Tibial artery (tissue), 4 donors: Measurements from ENCODE around the gene WNT10A.
A peak's percentile ranks its signal among the peaks of the same experiment; 100 is the strongest.

ENCODE experiments used
- DNase-seq, 2 donors: peaks; one replicate each; pipeline ENCODE4 v3.0.0-alpha.2; 2019
- H3K27ac ChIP-seq, 2 donors: fragments of 200-600 bp; sonication (generic) in 1 of 2; 1 replicate in 1 of 2; 2 replicates in 1 of 2; pipeline ENCODE4 v1.5.1; 2018 to 2019; ENCODE audit warnings: mild to moderate bottlenecking in 1 of 2
- H3K27me3 ChIP-seq, 2 donors: fragments of 200-600 bp; sonication (generic) in 1 of 2; one replicate each; pipeline versions ENCODE4 v1.5.1 to v1.6.0; 2016 to 2019
- H3K36me3 ChIP-seq, 3 donors: fragments of 200-600 bp; sonication (generic) in 2 of 3; one replicate each; pipeline ENCODE4 v1.5.1; 2016 to 2019; ENCODE audit warnings: mild to moderate bottlenecking in 2 of 3
- H3K4me1 ChIP-seq, 4 donors: fragments of 200-600 bp; sonication (generic) in 2 of 4; 1 replicate in 3 of 4; 2 replicates in 1 of 4; pipeline ENCODE4 v1.5.1; 2016 to 2019
- H3K4me3 ChIP-seq, 2 donors: fragments of 200-600 bp; sonication (generic) in 1 of 2; 1 replicate in 1 of 2; 2 replicates in 1 of 2; pipeline ENCODE4 v1.5.1; 2018 to 2019; ENCODE audit warnings: mild to moderate bottlenecking in 2 of 2
- H3K9me3 ChIP-seq, 3 donors: fragments of 200-600 bp; sonication (generic) in 1 of 3; one replicate each; pipeline ENCODE4 v1.5.1; 2016 to 2019
- intact Hi-C: fragments of 100-400 bp; cut with DNase I; formaldehyde crosslinking; loops from one replicate; pipeline ENCODE4 v1.15.0; 2023; ENCODE audit warnings: low total_unique reads
- TF ChIP-seq, protein P1 (sequence below), 2 experiments: fragments of 200-600 bp in 1 of 2; fragments of 450-650 bp in 1 of 2; IDR thresholded peaks; one replicate each; pipeline ENCODE4 v1.5.1; 2017 to 2019; ENCODE audit warnings: antibody characterized with exemption in 2 of 2, mild to moderate bottlenecking in 1 of 2, moderate library complexity in 1 of 2

The WNT10A gene

DNA sequence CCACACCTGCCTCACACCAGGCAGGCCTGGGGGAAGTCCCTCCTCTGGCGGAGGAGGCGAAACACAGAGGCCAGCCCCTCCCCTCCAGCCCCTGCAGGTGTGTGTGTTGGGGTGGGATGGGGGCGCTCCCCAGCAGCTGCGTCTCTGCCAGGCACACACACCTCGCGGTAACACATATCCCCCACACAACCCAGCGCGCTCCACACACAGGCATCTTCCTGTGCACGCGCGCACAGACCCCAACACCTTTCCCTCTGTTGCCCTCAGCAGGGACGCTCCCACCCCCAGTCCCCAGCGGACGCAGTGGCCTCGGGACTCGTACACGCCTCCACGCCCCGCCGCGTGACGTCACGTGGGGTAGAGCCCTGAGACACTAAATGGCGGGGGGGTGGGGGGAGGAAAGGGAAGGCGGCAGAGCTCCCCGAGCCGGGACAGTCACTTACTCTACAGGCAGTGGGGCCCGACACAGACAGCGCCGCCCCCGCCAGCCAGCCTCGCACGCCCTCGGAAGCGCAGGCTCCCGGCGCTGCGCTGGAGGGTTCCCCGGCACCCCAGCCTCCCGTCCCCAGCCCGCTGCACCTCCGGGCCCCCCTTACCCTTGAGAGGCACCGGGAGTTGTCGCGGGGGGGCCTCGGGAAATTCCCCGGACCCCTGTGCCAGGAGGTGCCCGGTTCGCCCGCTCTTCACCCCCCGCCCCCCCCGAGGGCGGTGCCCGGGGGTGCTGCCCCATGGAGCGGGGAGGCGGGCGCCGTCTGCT lies at the start of gene WNT10A:
Gene WNT10A, plus strand, starts transcription at position 751 of the 757 bp plus-strand sequence. CDS start 144 bp downstream, outside the sequence.
- TF ChIP-seq, protein P1, sequence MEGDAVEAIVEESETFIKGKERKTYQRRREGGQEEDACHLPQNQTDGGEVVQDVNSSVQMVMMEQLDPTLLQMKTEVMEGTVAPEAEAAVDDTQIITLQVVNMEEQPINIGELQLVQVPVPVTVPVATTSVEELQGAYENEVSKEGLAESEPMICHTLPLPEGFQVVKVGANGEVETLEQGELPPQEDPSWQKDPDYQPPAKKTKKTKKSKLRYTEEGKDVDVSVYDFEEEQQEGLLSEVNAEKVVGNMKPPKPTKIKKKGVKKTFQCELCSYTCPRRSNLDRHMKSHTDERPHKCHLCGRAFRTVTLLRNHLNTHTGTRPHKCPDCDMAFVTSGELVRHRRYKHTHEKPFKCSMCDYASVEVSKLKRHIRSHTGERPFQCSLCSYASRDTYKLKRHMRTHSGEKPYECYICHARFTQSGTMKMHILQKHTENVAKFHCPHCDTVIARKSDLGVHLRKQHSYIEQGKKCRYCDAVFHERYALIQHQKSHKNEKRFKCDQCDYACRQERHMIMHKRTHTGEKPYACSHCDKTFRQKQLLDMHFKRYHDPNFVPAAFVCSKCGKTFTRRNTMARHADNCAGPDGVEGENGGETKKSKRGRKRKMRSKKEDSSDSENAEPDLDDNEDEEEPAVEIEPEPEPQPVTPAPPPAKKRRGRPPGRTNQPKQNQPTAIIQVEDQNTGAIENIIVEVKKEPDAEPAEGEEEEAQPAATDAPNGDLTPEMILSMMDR (IDR thresholded peaks at IDR 0.05): no peak
- intact Hi-C loops: no loop called here
- no peak for DNase-seq
- Histone ChIP-seq H3K27me3 (peaks cover 7 to 93% of the 10 kb centered on the region in 2 donors), H3K36me3 (no peaks in the 10 kb centered on the region), H3K27ac (no peak within 1 kb of the TSS), H3K9me3 (no peaks in the 10 kb centered on the region), H3K4me1 (peaks cover 0 to 40% (median 22%) of the 10 kb centered on the region in 4 donors), H3K4me3 (peak within 1 kb of the TSS in 1 of 2 donors; percentile 2)

DNA sequence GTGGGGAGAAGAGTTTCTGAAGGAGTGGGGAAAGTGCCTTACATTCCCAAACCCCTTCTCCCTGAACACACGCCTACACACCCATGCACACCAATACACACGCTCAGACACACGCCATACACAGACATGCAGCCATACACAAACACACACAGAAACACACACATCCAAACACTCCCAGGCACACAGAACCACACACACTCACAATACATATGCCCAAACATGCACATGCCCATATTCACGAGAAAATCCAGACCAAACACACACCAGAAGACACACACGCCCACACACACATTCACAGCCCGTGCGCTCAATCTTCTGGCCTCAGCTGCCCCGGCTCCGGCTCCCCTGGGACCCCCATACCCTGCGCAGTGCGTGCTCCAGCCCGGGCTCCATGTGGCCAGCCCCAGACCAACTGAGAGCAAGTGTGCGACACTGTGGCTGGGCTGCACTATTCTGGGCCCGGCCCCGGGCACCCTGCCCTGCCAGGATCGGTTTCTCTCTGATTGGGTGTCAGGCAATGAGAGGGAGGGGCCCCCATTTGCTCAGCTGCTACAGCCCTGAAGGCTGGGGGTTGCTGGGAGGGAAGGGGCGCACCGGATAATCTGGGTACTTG lies 49.2 kb upstream of the WNT10A start, which contains the start of gene PRKAG3:
Gene PRKAG3, minus strand, starts transcription at position 426 of the 613 bp plus-strand sequence.
- DNase-seq: peak in 1 of 2 donors; percentile 80
- peak within 1 kb of the TSS; percentile 68 to 71 for H3K27ac ChIP-seq
- H3K4me1 ChIP-seq: peaks cover 0 to 36% (median 25%) of the 10 kb centered on the region in 4 donors
- no peak within 1 kb of the TSS for H3K4me3 ChIP-seq
- intact Hi-C loops: no loop called here
- no peaks in the 10 kb centered on the region for H3K36me3 ChIP-seq
- H3K9me3 ChIP-seq: no peaks in the 10 kb centered on the region
- H3K27me3 ChIP-seq: no peaks in the 10 kb centered on the region
- TF ChIP-seq, protein P1 (IDR thresholded peaks at IDR 0.05): no peak

DNA sequence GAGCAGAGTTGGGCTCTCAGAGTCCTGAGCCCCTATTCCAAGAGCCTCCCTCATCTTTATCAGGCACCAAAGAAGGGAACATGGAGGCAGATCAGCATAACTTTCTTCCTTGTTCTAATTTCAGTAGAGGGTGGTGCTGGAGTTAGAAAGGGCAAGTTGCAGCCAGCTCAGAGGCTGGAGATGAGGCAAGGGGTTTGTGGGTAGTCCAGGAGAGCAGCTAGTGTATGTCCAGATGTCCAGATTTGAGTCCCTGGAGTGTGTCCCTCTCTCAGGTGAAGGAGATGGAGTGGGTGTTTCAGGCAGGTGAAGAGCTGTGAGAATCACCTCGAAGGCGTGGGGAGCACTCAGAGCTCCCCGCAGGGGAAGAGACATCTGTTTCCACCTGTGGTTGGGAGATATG lies 48.6 kb upstream of the WNT10A start:
- peak overlapping the region; percentile 68 to 71 for H3K27ac ChIP-seq
- no peaks in the 10 kb centered on the region for H3K9me3 ChIP-seq
- no peak for DNase-seq
- H3K36me3 ChIP-seq: no peaks in the 10 kb centered on the region
- intact Hi-C loops: no loop called here
- no peaks in the 10 kb centered on the region for H3K27me3 ChIP-seq
- TF ChIP-seq, protein P1 (IDR thresholded peaks at IDR 0.05): no peak
- H3K4me1 ChIP-seq: peaks cover 0 to 36% (median 25%) of the 10 kb centered on the region in 4 donors
- no peak overlapping the region for H3K4me3 ChIP-seq

DNA sequence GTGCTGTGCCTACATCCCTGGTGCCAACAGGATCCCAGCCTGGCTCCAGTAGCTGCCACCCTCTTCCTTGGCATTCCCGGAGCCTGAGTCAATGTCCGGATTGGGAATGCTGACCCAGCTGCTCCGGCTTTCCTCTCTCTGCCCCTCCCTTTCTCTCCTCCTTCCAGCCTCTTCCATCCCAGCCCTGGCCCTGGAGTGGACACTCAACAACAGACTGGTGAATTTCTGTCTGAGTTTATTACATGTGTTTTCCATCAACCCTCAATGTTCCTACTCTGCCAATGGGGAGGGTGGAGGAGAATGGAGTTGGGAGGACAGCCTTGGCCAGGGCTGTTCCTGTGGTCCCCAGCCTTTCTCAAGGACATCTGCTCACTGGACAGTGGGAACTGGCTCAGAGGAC lies 48.1 kb upstream of the WNT10A start:
- intact Hi-C loops: no loop called here
- Histone ChIP-seq H3K4me1 (peaks cover 0 to 36% (median 25%) of the 10 kb centered on the region in 4 donors), H3K36me3 (no peaks in the 10 kb centered on the region), H3K9me3 (peaks cover 0 to 2% (median 0%) of the 10 kb centered on the region in 3 donors), H3K27me3 (no peaks in the 10 kb centered on the region), H3K4me3 (no peak overlapping the region), H3K27ac (peak overlapping the region; percentile 68 to 71)
- TF ChIP-seq, protein P1 (IDR thresholded peaks at IDR 0.05): no peak
- DNase-seq: peak; percentile 53 to 80

DNA sequence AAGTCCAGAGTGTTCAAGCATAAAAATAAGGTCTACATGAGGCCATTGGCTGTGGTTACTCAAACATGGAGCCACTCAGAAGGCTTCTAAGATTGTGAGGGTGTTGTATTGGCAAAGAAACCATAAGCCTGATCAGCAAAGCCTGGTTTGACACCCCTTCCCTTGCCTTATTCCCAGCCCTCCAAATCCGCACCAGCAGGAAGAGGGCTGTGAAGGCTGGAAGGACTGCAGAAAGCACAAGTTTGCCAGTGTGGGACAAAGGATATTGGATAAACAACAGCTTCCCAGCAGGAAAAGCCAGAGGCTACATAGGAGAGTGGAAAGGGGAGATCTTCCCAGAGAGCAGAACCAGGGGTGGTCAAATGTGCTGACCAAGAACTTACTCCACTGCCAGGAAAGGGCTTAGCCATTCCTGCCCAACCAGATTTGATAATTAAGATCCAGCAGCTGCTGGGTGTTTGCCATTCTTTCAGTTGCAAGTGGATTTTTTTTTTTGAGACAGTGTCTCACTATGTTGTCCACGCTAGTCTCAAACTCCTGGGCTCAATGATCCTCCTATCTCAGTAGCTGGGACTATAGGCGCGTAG lies 47.5 kb upstream of the WNT10A start:
- peak overlapping the region; percentile 68 to 71 for H3K27ac ChIP-seq
- intact Hi-C loops: no loop called here
- peaks cover 0 to 36% (median 25%) of the 10 kb centered on the region in 4 donors for H3K4me1 ChIP-seq
- peak in 1 of 2 donors; percentile 21 for DNase-seq
- TF ChIP-seq, protein P1 (IDR thresholded peaks at IDR 0.05): no peak
- no peaks in the 10 kb centered on the region for H3K27me3 ChIP-seq
- H3K4me3 ChIP-seq: no peak overlapping the region
- no peaks in the 10 kb centered on the region for H3K36me3 ChIP-seq
- peaks cover 0 to 4% (median 0%) of the 10 kb centered on the region in 3 donors for H3K9me3 ChIP-seq
